Loucy (cell line): ENCODE data around the gene ITGB7.

Experiments
- CTCF ChIP-seq: fragments of 200-600 bp; sonication (generic); conservative IDR thresholded peaks from 2 replicates; pipeline ENCODE4 v1.5.1; 2014; ENCODE audit warnings: mild to moderate bottlenecking, antibody characterized with exemption, low read length
- EZH2phosphoT487 ChIP-seq: fragments of 200-600 bp; IDR thresholded peaks from 2 replicates; pipeline ENCODE4 v1.6.1; 2018; ENCODE audit warnings: antibody characterized with exemption, mild to moderate bottlenecking, moderate library complexity, borderline replicate concordance

GRCh38 chr12:53230108-53230845 is 23.2 kb upstream of the ITGB7 start:
- TF ChIP-seq CTCF = no peak
- TF ChIP-seq EZH2phosphoT487 = no peak
